Stimulated activated CD8-positive, alpha-beta memory T cell treated with anti-CD3 and anti-CD28 coated beads, Interleukin-4, amount 100 ng/mL, for 24 hours (primary cell): ENCODE measurements around the gene NBR1.
A peak's percentile ranks its signal among the peaks of the same experiment; 100 is the strongest.
"Not testable (repeated sequence)": the region's sequence is repeated elsewhere in the genome, so short reads cannot be mapped to it uniquely, and the experiment has no call there.

Experiments used
- DNase-seq: peaks from one replicate; pipeline ENCODE4 v3.0.0-alpha.2; 2020; ENCODE audit warnings: low read depth

The NBR1 gene

DNA sequence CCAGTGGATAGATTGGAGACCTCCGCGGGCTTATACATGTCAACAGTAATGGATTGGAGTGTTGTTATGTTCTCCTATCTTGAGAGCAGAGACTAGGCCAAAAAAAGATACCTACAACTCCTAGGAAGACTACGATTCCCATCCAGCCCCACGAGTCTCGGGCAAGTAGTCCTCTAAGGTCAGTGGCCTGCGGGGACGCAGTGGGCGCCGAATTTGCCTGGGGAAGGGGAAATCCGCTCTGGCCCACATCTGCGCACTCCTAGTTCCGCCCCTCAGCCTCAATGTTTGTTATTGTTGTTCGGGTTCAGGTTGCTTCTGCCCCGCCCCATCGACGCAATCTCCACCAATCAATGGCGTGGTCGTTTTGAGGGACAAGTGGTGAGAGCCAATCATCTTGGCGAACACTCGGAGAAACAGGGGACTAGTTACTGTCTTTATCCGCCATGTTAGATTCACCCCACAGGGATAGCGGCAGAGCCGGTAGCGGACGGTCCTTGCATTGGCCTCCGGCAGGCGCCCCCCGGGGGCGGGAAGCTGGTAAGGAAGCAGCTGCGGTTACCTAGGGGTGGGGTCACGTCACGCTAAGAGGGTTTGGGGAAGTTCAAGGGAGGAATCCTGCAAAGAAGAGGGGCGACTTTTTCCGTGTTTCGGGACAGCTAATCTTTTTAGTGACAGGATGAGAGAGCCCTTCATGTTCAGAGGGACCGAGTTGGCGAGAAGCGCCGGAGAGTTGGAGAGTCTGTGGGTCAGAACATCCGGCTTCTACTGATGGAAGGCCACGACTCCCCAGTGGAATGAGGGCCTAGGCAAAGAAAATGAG is at the start of gene NBR1:
TSS of gene NBR1 (plus strand) at position 449 of the 820 bp plus-strand sequence. CDS start 4,586 bp downstream, outside the sequence.
- peak; percentile 88 for DNase-seq

DNA sequence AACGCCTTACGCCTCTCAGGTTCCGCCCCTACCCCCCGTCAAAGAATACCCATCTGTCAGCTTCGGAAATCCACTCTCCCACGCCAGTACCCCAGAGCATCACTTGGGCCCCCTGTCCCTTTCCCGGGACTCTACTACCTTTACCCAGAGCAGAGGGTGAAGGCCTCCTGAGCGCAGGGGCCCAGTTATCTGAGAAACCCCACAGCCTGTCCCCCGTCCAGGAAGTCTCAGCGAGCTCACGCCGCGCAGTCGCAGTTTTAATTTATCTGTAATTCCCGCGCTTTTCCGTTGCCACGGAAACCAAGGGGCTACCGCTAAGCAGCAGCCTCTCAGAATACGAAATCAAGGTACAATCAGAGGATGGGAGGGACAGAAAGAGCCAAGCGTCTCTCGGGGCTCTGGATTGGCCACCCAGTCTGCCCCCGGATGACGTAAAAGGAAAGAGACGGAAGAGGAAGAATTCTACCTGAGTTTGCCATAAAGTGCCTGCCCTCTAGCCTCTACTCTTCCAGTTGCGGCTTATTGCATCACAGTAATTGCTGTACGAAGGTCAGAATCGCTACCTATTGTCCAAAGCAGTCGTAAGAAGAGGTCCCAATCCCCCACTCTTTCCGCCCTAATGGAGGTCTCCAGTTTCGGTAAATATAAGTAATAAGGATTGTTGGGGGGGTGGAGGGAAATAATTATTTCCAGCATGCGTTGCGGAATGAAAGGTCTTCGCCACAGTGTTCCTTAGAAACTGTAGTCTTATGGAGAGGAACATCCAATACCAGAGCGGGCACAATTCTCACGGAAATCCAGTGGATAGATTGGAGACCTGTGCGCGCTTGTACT is 45.7 kb upstream of the NBR1 start, which contains the start of gene BRCA1:
TSS of gene BRCA1 (minus strand) at position 232 of the 834 bp plus-strand sequence. CDS start 1,268 bp downstream, outside the sequence.
- DNase-seq, result peak; percentile 90

GRCh38 chr17:43125967-43126910 is 44.8 kb upstream of the NBR1 start:
- DNase-seq, result no peak

GRCh38 chr17:43126911-43127290 is 44.1 kb upstream of the NBR1 start:
- no peak for DNase-seq

GRCh38 chr17:43127333-43127876 is 43.6 kb upstream of the NBR1 start:
- DNase-seq, result not testable (repeated sequence)

DNA sequence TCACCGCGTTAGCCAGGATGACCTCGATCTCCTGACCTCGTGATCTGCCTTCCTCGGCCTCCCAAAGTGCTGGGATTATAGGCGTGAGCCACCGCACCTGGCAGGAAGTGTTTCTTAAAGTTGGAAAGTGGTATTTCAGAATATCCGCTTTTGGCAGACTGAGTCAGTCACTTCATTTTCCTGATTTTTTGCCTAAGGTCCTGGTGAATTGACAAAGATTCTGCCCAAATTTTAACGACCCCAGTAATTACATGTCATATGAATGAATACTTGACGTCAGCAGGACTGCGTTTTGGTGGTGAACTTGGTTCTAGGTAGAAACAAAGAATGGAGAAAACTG is 41.4 kb upstream of the NBR1 start:
- no peak for DNase-seq

DNA sequence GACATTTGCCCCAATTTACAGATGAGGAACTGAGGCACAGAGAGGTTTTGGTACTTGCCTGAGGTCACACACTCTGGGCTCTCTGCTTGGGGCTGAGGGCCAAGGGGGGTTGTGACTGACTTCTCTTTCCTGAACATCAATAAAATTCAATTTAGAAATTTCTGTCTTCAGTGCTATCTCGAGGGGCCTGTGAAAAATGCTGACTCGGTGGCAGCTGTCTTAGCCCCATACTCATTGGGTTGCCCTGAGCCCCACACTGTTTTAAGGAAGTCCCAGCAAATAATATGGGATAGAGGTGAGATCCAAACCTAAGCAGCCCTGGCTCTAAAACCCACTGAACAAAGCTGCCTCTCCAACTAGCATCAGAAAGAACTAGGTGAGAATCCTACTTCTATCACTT is 38.9 kb upstream of the NBR1 start:
- no peak for DNase-seq

DNA sequence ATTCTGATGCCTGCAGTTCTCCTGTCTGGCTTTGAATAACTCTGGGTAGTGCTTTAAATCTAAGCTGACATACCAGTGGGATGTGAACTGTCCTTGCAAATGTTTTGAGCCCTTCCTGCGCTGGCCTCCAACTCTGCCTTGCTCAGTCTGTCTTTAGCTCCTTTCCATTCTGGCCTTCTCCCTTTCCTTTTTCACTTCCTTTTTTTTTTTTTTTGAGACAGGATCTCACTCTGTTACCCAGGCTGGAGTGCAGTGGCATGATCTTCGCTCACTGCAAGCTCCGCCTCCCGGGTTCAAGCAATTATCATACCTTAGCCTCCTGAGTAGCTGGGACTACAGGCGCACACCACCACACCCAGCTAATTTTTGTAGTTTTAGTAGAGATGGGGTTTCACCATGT is 37.6 kb upstream of the NBR1 start:
- DNase-seq, result not testable (repeated sequence)

DNA sequence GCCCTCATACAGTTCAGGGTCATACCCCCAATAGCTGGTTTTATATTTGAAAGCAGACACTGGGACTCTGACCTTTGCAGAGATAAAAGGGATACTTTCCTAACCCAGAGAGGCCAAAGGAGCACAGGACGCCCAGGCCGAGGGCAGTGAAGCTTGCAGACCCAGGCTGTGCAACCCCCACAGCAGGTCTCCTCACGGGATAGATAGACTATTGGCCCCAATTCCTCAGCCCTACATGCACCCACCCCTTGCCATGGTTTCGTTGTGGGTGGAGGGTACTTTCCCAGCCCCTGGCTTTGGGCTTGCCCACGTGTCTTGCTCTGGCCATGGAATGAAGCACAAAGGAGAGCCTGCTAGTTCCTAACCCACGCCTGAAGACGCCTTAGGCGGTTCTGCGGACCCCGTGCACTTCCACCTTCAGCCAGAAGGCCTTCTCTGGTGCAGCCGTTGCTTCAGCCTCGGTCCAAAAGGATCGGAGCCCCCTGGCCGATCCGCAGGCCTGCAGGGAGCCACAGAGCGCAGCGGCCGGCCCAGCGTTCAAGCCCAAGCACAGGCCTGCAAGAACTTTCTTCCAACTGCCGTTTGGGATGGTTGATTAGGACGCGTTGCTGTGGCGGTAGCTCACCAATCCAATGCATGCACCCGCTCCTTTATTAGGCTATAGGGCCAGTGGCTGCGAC is 36.1 kb upstream of the NBR1 start:
- no peak for DNase-seq

DNA sequence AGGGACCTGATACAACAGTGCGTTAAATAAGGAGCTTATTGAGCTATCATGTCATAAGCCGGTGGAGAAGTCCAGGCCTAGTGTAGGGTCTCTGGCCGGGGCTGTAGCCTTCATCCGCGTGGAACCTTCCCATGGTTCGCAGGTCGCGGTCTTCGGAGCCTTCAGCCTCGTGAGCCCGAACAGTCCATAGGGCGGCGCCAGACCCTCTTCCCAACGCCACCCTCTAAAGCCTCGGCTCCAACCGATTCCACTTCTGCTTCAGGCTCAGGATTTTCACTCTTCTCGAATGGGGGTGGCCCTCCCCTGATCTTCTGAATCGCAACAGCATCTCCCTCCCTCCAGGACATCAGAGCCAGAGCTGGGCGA is 35.6 kb upstream of the NBR1 start:
- no peak for DNase-seq

DNA sequence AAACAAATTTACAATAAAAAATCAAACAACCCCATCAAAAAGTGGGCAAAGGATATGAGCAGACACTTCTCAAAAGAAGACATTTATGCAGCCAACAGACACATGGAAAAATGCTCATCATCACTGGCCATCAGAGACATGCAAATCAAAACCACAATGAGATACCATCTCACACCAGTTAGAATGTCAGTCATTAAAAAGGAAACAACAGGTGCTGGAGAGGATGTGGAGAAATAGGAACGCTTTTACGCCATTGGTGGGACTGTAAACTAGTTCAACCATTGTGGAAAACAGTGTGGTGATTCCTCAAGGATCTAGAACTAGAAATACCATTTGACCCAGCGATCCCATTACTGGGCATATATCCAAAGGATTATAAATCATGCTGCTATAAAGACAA is 34.4 kb upstream of the NBR1 start:
- not testable (repeated sequence) for DNase-seq

GRCh38 chr17:43138531-43138930 is 32.5 kb upstream of the NBR1 start:
- DNase-seq, result not testable (repeated sequence)

- DNase-seq, result no peak
Measured at GRCh38 chr17:43140396-43141332, 30.4 kb upstream of the NBR1 start.

- DNase-seq, result no peak
Measured at GRCh38 chr17:43142153-43142552, 28.9 kb upstream of the NBR1 start.

- DNase-seq, result no peak
Measured at GRCh38 chr17:43143201-43143600, 27.8 kb upstream of the NBR1 start.

DNA sequence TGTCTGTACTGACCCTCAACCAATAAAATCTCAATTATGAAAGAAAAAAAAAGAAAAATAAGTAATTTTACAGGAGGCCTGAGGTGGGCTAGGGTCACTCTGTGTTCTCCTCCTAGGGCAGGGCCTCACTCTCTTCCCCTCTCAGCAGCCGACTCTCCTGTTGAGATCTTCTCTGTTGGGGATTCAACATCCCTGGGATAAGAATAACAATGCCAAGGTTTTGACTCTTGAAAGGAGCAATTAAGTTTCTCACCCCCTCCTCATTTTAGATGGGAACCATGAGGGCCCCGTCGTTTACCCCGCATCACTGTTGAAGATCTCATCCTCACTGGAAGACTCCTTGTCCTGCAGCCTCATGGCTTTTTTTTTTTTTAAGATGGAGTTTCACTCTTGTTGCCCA is 24.4 kb upstream of the NBR1 start:
- DNase-seq, result no peak

DNA sequence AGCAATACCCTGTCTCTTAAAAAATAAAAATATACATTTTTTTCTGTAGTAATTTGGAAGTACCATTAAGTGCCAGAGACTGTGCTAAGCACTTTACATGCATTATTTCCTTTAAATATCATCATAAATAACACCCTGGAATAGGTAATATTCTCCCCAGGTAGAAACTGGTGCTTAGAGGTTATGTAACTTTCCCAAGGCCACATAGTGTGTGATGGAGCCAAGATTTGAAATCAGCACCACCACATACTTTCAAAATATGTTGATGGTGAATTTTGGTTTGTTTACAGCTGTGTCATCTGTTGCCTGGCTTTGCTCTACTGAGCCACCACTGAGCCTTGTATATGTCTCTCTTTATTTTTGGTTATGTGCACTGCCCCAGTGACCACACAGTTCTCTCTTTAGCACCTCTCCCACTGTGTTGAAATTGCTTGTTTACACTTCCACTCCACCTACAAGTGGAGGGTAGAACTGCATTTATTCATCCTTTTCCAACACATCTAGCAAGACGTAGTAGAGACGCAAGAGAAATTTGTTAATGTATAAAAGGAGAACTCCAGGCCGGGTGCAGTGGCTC is 19.0 kb upstream of the NBR1 start:
- DNase-seq, result no peak

- DNase-seq, result not testable (repeated sequence)
Measured at GRCh38 chr17:43153197-43153835, 17.7 kb upstream of the NBR1 start.

DNA sequence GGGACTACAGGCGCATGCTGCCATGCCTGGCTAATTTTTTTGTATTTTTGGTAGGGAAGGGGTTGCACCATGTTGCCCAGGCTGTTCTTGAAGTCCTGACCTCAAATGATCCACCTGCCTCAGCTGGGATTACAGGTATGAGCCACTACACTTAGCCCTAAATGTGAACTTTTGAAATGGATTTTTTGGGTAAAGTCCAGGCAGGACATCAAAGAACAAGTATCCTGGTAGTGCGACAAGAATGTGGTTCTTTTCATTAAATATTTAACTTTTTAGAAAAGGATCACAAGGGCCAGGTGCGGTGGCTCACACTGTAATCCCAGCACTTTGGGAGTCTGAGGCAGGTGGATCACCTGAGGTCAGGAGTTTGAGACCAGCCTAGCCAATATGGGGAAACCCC is 15.3 kb upstream of the NBR1 start:
- no peak for DNase-seq
